Esophagus (tissue), 2 donors: ENCODE results near the gene ADO. TPM values are rescaled to one million over a fixed set of nuclear protein-coding genes. Genes with fewer than 3 reads are reported as not detected.
A peak's percentile ranks its signal among the peaks of the same experiment; 100 is the strongest.

Experiments
- H3K27ac ChIP-seq, 2 donors: one replicate each; pipeline ENCODE4 v1.5.1; 2013; ENCODE audit warnings: low read depth in 2 of 2, mild to moderate bottlenecking in 2 of 2, inconsistent platforms in 1 of 2, low read length in 1 of 2, moderate library complexity in 1 of 2
- H3K27me3 ChIP-seq, 2 donors: one replicate each; pipeline ENCODE4 v1.6.1; 2013; ENCODE audit warnings: low read length in 2 of 2, control low read depth in 1 of 2, mild to moderate bottlenecking in 1 of 2; ENCODE audit not compliant: insufficient read depth in 2 of 2, control insufficient read depth in 1 of 2
- H3K36me3 ChIP-seq, 2 donors: one replicate each; pipeline ENCODE4 v1.6.1; 2013; ENCODE audit warnings: low read length in 1 of 2; ENCODE audit not compliant: control insufficient read depth in 2 of 2, insufficient read depth in 2 of 2
- H3K4me1 ChIP-seq, 2 donors: one replicate each; pipeline ENCODE4 v1.6.1; 2013; ENCODE audit warnings: low read length in 1 of 2; ENCODE audit not compliant: control insufficient read depth in 2 of 2, insufficient read depth in 2 of 2
- H3K4me3 ChIP-seq, 2 donors: one replicate each; pipeline ENCODE4 v1.5.1; 2013; ENCODE audit warnings: low read length in 2 of 2, mild to moderate bottlenecking in 2 of 2, low read depth in 1 of 2, moderate library complexity in 1 of 2
- H3K9me3 ChIP-seq, 2 donors: one replicate each; pipeline ENCODE4 v1.6.1; 2013; ENCODE audit warnings: mild to moderate bottlenecking in 2 of 2, low read depth in 1 of 2, low read length in 1 of 2, moderate library complexity in 1 of 2; ENCODE audit not compliant: control insufficient read depth in 2 of 2, insufficient read depth in 1 of 2
- WGBS, 2 donors: extraction: QIAGEN DNeasy Blood & Tissue Kit; methylation state at CpG; one replicate each; pipeline ENCODE4 v1.1.7; 2013; 5-methylcytosine and 5-hydroxymethylcytosine counted together
- polyA plus RNA-seq, 2 donors: library from polyadenylated mRNA; stranded (reverse); fragments of 200-250 nt; gene quantifications; one replicate each; pipeline ENCODE4 v1.2.3, GENCODE V29; 2013
- donor health status: healthy with polysubstance abuse.
- donor health status: Bipolar disorder and iron deficiency.

Gene ADO
- polyA plus RNA-seq, 2 donors: 3.5 to 6.1 TPM

GRCh38 chr10:62810156-62810902, 5.8 kb downstream of the ADO start:
- H3K36me3 ChIP-seq: peaks cover 0 to 3% of the 10 kb centered on the region in 2 donors
- 90 to 93% methylated on average over 8 of the region's 8 CpGs for WGBS, 2 donors
- H3K27me3 ChIP-seq: peaks cover 0 to 5% of the 10 kb centered on the region in 2 donors
- H3K4me1 ChIP-seq: peaks cover 2 to 4% of the 10 kb centered on the region in 2 donors
- no peak overlapping the region for H3K4me3 ChIP-seq
- H3K27ac ChIP-seq: no peak overlapping the region
- peaks cover 0 to 2% of the 10 kb centered on the region in 2 donors for H3K9me3 ChIP-seq

- Histone ChIP-seq H3K27me3 (peaks cover 0 to 5% of the 10 kb centered on the region in 2 donors), H3K9me3 (peaks cover 0 to 2% of the 10 kb centered on the region in 2 donors), H3K4me3 (no peak overlapping the region), H3K36me3 (peaks cover 0 to 3% of the 10 kb centered on the region in 2 donors), H3K4me1 (peaks cover 2 to 5% of the 10 kb centered on the region in 2 donors), H3K27ac (no peak overlapping the region)
- WGBS, 2 donors: 82 to 86% methylated on average over 10 of the region's 10 CpGs
These were observed 6.8 kb downstream of the ADO start for GRCh38 chr10:62811159-62811875.

- peaks cover 0 to 2% of the 10 kb centered on the region in 2 donors for H3K9me3 ChIP-seq
- peaks cover 0 to 3% of the 10 kb centered on the region in 2 donors for H3K36me3 ChIP-seq
- H3K4me3 ChIP-seq: no peak overlapping the region
- H3K4me1 ChIP-seq: peaks cover 2 to 5% of the 10 kb centered on the region in 2 donors
- 91 to 95% methylated on average over 13 of the region's 13 CpGs for WGBS, 2 donors
- peaks cover 0 to 5% of the 10 kb centered on the region in 2 donors for H3K27me3 ChIP-seq
- H3K27ac ChIP-seq: no peak overlapping the region
These were observed 8.3 kb downstream of the ADO start for GRCh38 chr10:62812672-62813439.

GRCh38 chr10:62813453-62813852, 8.9 kb downstream of the ADO start:
- Histone ChIP-seq H3K4me1 (peaks cover 2 to 9% of the 10 kb centered on the region in 2 donors), H3K27ac (no peak overlapping the region), H3K27me3 (peaks cover 0 to 5% of the 10 kb centered on the region in 2 donors), H3K36me3 (peaks cover 0 to 3% of the 10 kb centered on the region in 2 donors), H3K9me3 (peaks cover 0 to 2% of the 10 kb centered on the region in 2 donors), H3K4me3 (no peak overlapping the region)
- 92 to 96% methylated on average over 27 of the region's 27 CpGs for WGBS, 2 donors

- H3K27ac ChIP-seq: no peak overlapping the region
- peaks cover 0 to 3% of the 10 kb centered on the region in 2 donors for H3K36me3 ChIP-seq
- H3K4me1 ChIP-seq: peaks cover 2 to 11% of the 10 kb centered on the region in 2 donors
- peaks cover 0 to 2% of the 10 kb centered on the region in 2 donors for H3K9me3 ChIP-seq
- no peak overlapping the region for H3K4me3 ChIP-seq
- H3K27me3 ChIP-seq: peaks cover 0 to 5% of the 10 kb centered on the region in 2 donors
- 90 to 95% methylated on average over 5 of the region's 5 CpGs for WGBS, 2 donors
These were observed 9.5 kb downstream of the ADO start for GRCh38 chr10:62813981-62814380.

GRCh38 chr10:62814756-62815380, 10.3 kb downstream of the ADO start:
- peaks cover 0 to 5% of the 10 kb centered on the region in 2 donors for H3K27me3 ChIP-seq
- H3K4me3 ChIP-seq: peak overlapping the region; percentile 34 to 90
- H3K27ac ChIP-seq: no peak overlapping the region
- WGBS, 2 donors: 2 to 3% methylated on average over 53 to 54 of the region's 54 CpGs
- H3K9me3 ChIP-seq: peaks cover 0 to 2% of the 10 kb centered on the region in 2 donors
- H3K4me1 ChIP-seq: peaks cover 2 to 11% of the 10 kb centered on the region in 2 donors
- peaks cover 0 to 3% of the 10 kb centered on the region in 2 donors for H3K36me3 ChIP-seq

- Histone ChIP-seq H3K4me1 (peaks cover 2 to 11% of the 10 kb centered on the region in 2 donors), H3K27me3 (peaks cover 0 to 5% of the 10 kb centered on the region in 2 donors), H3K4me3 (peak overlapping the region; percentile 34 to 90), H3K27ac (no peak overlapping the region), H3K36me3 (peaks cover 0 to 3% of the 10 kb centered on the region in 2 donors), H3K9me3 (peaks cover 0 to 2% of the 10 kb centered on the region in 2 donors)
- 1% methylated on average over 57 to 60 of the region's 60 CpGs for WGBS, 2 donors
These were observed 11.0 kb downstream of the ADO start for GRCh38 chr10:62815381-62816075.

GRCh38 chr10:62816076-62816330, 11.5 kb downstream of the ADO start:
- H3K4me1 ChIP-seq: peaks cover 2 to 11% of the 10 kb centered on the region in 2 donors
- peak overlapping the region; percentile 89 to 90 for H3K4me3 ChIP-seq
- H3K27ac ChIP-seq: no peak overlapping the region
- peaks cover 0 to 2% of the 10 kb centered on the region in 2 donors for H3K9me3 ChIP-seq
- H3K36me3 ChIP-seq: peaks cover 0 to 3% of the 10 kb centered on the region in 2 donors
- 0 to 2% methylated on average over 2 of the region's 2 CpGs for WGBS, 2 donors
- peaks cover 0 to 5% of the 10 kb centered on the region in 2 donors for H3K27me3 ChIP-seq
